ENCODE measurements around the gene ZSWIM7. TPM values are rescaled to one million over a fixed set of nuclear protein-coding genes. Genes with fewer than 3 reads are reported as not detected.

The ZSWIM7 gene
- total RNA-seq, 1 donor from 2014 or later = 16.9 TPM

GRCh38 chr17:15969463-15969862 is 30.0 kb downstream of the ZSWIM7 start:
- no peak for DNase-seq (ENCODE audit: low read depth)
- TF ChIP-seq, protein P1, sequence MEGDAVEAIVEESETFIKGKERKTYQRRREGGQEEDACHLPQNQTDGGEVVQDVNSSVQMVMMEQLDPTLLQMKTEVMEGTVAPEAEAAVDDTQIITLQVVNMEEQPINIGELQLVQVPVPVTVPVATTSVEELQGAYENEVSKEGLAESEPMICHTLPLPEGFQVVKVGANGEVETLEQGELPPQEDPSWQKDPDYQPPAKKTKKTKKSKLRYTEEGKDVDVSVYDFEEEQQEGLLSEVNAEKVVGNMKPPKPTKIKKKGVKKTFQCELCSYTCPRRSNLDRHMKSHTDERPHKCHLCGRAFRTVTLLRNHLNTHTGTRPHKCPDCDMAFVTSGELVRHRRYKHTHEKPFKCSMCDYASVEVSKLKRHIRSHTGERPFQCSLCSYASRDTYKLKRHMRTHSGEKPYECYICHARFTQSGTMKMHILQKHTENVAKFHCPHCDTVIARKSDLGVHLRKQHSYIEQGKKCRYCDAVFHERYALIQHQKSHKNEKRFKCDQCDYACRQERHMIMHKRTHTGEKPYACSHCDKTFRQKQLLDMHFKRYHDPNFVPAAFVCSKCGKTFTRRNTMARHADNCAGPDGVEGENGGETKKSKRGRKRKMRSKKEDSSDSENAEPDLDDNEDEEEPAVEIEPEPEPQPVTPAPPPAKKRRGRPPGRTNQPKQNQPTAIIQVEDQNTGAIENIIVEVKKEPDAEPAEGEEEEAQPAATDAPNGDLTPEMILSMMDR (conservative IDR thresholded peaks at IDR 0.05; ENCODE audit: low read depth, low read length) = no peak
- no peak overlapping the region for H3K4me3 ChIP-seq (ENCODE audit: low read depth, low read length)

DNA sequence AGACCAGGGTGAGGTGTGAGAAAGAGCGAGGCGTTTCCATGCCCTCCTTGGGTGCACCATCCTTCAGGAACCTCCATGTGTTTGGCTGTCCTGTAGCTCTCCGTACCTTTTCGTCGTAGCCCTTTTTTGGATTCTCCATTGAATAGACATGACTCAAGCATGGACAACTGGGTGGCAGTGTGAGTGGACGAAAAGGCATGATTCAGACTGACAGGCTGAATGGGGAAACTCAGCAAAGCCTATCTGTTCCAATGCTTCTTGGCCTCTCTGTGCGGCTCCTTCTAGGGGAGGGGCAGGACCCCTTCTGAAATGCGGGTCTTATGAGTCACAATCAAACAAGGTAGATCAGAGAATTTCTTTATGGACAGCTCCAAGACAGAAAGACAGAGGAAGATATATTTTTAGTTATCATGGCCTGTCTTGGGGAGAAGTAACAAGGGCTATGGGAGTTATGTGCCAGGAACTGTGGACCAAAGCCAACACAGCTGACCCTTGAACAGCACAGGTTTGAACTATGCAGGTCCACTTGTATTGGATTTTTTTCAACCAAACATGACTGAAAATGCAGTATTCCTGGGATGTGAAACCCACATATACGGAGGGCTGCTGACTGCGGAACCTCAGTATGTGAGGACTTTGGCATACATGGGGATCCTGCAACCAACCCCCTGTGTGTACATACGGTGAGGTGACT is 31.7 kb downstream of the ZSWIM7 start:
- no peak overlapping the region for H3K4me3 ChIP-seq (ENCODE audit: low read depth, low read length)
- no peak for DNase-seq (ENCODE audit: low read depth)
- TF ChIP-seq, protein P1 (conservative IDR thresholded peaks at IDR 0.05; ENCODE audit: low read depth, low read length) = no peak

GRCh38 chr17:15966879-15967248 is 32.6 kb downstream of the ZSWIM7 start:
- no peak for DNase-seq (ENCODE audit: low read depth)

GRCh38 chr17:15966183-15966878 is 33.2 kb downstream of the ZSWIM7 start:
- TF ChIP-seq, protein P1 (conservative IDR thresholded peaks at IDR 0.05; ENCODE audit: low read depth, low read length) = no peak
- no peak for DNase-seq (ENCODE audit: low read depth)
- H3K4me3 ChIP-seq (ENCODE audit: low read depth, low read length) = no peak overlapping the region

More at GRCh38 chr17:15966879-15967248, 32.6 kb downstream of the ZSWIM7 start:
- H3K4me3 ChIP-seq (ENCODE audit: low read depth, low read length) = no peak overlapping the region
- TF ChIP-seq, protein P1 (conservative IDR thresholded peaks at IDR 0.05; ENCODE audit: low read depth, low read length) = no peak

- no peak for DNase-seq (ENCODE audit: low read depth)
- TF ChIP-seq, protein P1 (conservative IDR thresholded peaks at IDR 0.05; ENCODE audit: low read depth, low read length) = no peak
- no peak overlapping the region for H3K4me3 ChIP-seq (ENCODE audit: low read depth, low read length)
Measured at GRCh38 chr17:15965528-15965927, 34.0 kb downstream of the ZSWIM7 start.

GRCh38 chr17:15963670-15964110 is 35.8 kb downstream of the ZSWIM7 start:
- TF ChIP-seq, protein P1 (conservative IDR thresholded peaks at IDR 0.05; ENCODE audit: low read depth, low read length) = no peak
- no peak for DNase-seq (ENCODE audit: low read depth)
- H3K4me3 ChIP-seq (ENCODE audit: low read depth, low read length) = no peak overlapping the region
